Muscle of leg (tissue), 11 donors: ENCODE data around the gene UBAC1. TPM values are rescaled to one million over a fixed set of nuclear protein-coding genes. Genes with fewer than 3 reads are reported as not detected.

Source experiments
- DNase-seq: peaks from one replicate; pipeline ENCODE4 v3.0.0; 2013
- H3K27ac ChIP-seq: one replicate; pipeline ENCODE4 v1.5.1; 2013; ENCODE audit warnings: mild to moderate bottlenecking, low read length, control low read depth
- H3K27me3 ChIP-seq: one replicate; pipeline ENCODE4 v1.6.1; 2013; ENCODE audit warnings: low read length; ENCODE audit not compliant: control insufficient read depth, insufficient read depth
- H3K36me3 ChIP-seq: one replicate; pipeline ENCODE4 v1.6.1; 2013; ENCODE audit warnings: low read length; ENCODE audit not compliant: control insufficient read depth, insufficient read depth
- H3K4me1 ChIP-seq: one replicate; pipeline ENCODE4 v1.6.1; 2013; ENCODE audit warnings: low read length; ENCODE audit not compliant: control insufficient read depth, insufficient read depth
- H3K4me3 ChIP-seq: one replicate; pipeline ENCODE4 v1.5.1; 2013; ENCODE audit warnings: low read length, control low read depth
- H3K9me3 ChIP-seq: replicated peaks from 2 replicates; pipeline ENCODE4 v1.6.1; 2013; ENCODE audit warnings: low read depth, low read length; ENCODE audit not compliant: control insufficient read depth
- WGBS: methylation state at CpG from one replicate; pipeline ENCODE4 v1.1.5; 2013; ENCODE audit warnings: missing lambda C conversion rate; ENCODE audit not compliant: insufficient coverage; 5-methylcytosine and 5-hydroxymethylcytosine counted together
- polyA plus RNA-seq, 8 donors: library from polyadenylated mRNA; unstranded; fragments of 120-200 nt; gene quantifications; one replicate each; pipeline versions ENCODE4 v1.2.1 to v1.2.3, GENCODE V29; 2013; ENCODE audit warnings: inconsistent platforms in 1 of 8, low replicate concordance in 1 of 8; ENCODE audit not compliant: insufficient read length in 8 of 8, insufficient read depth in 1 of 8
- total RNA-seq: library from RNA; stranded (reverse); fragments of 120-200 nt; gene quantifications from one replicate; pipeline ENCODE4 v1.2.4, GENCODE V29; 2013

UBAC1 gene
- total and polyA plus RNA-seq, 9 donors, result 34.1 to 51.8 (median 40.6) TPM

DNA sequence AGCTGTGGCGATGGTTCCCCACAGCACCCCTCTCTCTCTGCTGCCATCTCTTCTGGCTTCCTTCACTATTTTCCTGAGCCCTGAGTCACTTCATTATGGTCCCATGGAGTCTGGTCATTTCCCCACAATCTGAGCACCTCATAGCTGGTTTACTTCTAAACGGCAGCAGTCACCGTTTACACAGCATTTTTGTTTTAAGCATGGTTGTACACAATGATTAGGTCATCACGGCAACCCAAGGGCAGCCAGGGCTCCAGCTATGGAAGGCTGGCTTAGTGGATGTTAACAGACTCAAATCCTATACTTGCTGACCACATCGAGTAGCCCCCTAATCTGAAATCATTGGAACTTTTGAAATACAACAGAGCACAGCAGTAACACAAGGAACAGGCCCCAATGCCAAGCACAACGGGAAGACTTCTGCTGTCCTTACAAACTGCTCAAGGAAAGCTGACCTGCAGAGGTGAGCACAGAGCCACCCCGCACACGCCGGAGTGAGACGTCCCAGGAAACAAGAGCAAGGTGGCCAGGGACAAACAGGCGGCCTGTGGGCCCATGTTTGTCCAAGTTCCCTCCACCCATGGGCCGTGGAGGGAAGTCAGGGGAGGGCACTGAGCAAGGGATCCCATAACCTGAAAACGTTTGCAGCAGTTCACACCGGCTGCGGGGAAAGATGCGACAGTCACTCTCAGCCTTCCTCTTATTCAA is 76.7 kb downstream of the UBAC1 start:
- H3K4me1 ChIP-seq, result peaks cover 48% of the 10 kb centered on the region
- no peaks in the 10 kb centered on the region for H3K27me3 ChIP-seq

GRCh38 chr9:135883410-135884089 is 77.6 kb downstream of the UBAC1 start:
- H3K4me1 ChIP-seq, result peaks cover 38% of the 10 kb centered on the region
- WGBS, result 87% methylated on average over 14 of the region's 15 CpGs
- H3K9me3 ChIP-seq, result no peaks in the 10 kb centered on the region
- H3K27me3 ChIP-seq, result no peaks in the 10 kb centered on the region
- H3K36me3 ChIP-seq, result peaks cover 15% of the 10 kb centered on the region
- no peak overlapping the region for H3K4me3 ChIP-seq
- DNase-seq, result no peak
- H3K27ac ChIP-seq, result no peak overlapping the region

More for the DNA sequence above, 76.7 kb downstream of the UBAC1 start:
- peaks cover 15% of the 10 kb centered on the region for H3K36me3 ChIP-seq
- H3K9me3 ChIP-seq, result no peaks in the 10 kb centered on the region
- no peak for DNase-seq
- H3K4me3 ChIP-seq, result no peak overlapping the region
- 61% methylated on average over 14 of the region's 16 CpGs for WGBS
- no peak overlapping the region for H3K27ac ChIP-seq

Other genes with a start within 250 kb of the UBAC1 start
- 27.0 TPM for gene CAMSAP1, start 53.8 kb downstream of the UBAC1 start, total RNA-seq
- 10 to 100 TPM; 19.4 to 27.9 (median 23.1) TPM for gene CAMSAP1, start 53.8 kb downstream of the UBAC1 start, polyA plus RNA-seq
- gene NACC2, start 133.9 kb upstream of the UBAC1 start, total RNA-seq, result 9.3 TPM
- 10 to 100 TPM in 4 of 8 donors, 1 to 10 TPM in 4; 6.8 to 11.7 (median 9.8) TPM for gene NACC2, start 133.9 kb upstream of the UBAC1 start, polyA plus RNA-seq
- gene TMEM250, start 157.5 kb upstream of the UBAC1 start, total RNA-seq, result 22.7 TPM
- 10 to 100 TPM; 19.7 to 27.9 (median 23.0) TPM for gene TMEM250, start 157.5 kb upstream of the UBAC1 start, polyA plus RNA-seq
- not detected for gene LHX3, start 243.8 kb upstream of the UBAC1 start, total RNA-seq
- gene LHX3, start 243.8 kb upstream of the UBAC1 start, polyA plus RNA-seq, result under 1 TPM in 1 of 8 donors, not detected in 7; 0.24 TPM